ENCODE results near the gene NUDT16L1. TPM values are rescaled to one million over a fixed set of nuclear protein-coding genes. Genes with fewer than 3 reads are reported as not detected.

NUDT16L1 gene

GRCh38 chr16:4744555-4745273 is 51.4 kb downstream of the NUDT16L1 start:
- no peak overlapping the region for H3K4ac ChIP-seq (ENCODE audit: low read depth, low read length)
- H3K79me1 ChIP-seq (ENCODE audit: low read length) = no peaks in the 10 kb centered on the region
- WGBS (ENCODE audit: extremely low coverage, insufficient coverage, low lambda C conversion rate) = no CpG with 5 or more reads among the region's 13 CpGs
- no peak overlapping the region for H2BK15ac ChIP-seq (replicated peaks; ENCODE audit: low read depth)
- H3K4me1 ChIP-seq (ENCODE audit: control insufficient read depth, low read depth, low read length) = no peaks in the 10 kb centered on the region
- H3K4me2 ChIP-seq (ENCODE audit: low read length) = no peak overlapping the region
- H2BK5ac ChIP-seq (ENCODE audit: low read length) = no peak overlapping the region
- no peaks in the 10 kb centered on the region for H3K27me3 ChIP-seq (ENCODE audit: insufficient read depth, low read length, poor library complexity)
- H3K9ac ChIP-seq (ENCODE audit: low read length) = no peak overlapping the region
- H3K18ac ChIP-seq (ENCODE audit: low read length) = no peak overlapping the region
- H3K23ac ChIP-seq (ENCODE audit: low read length) = no peak overlapping the region
- no peak overlapping the region for H3K56ac ChIP-seq (ENCODE audit: low read length)
- no peak overlapping the region for H3K27ac ChIP-seq (ENCODE audit: low read depth, low read length)
- H2BK120ac ChIP-seq (ENCODE audit: low read depth, low read length) = no peak overlapping the region
- no peak for DNase-seq
- H4K5ac ChIP-seq (ENCODE audit: low read length) = no peak overlapping the region
- H3K4me3 ChIP-seq (ENCODE audit: low read length) = no peak overlapping the region
- H4K8ac ChIP-seq (ENCODE audit: low read depth, low read length) = no peak overlapping the region
- H3K79me2 ChIP-seq (ENCODE audit: control insufficient read depth, insufficient read depth, low read length) = no peaks in the 10 kb centered on the region
- no peaks in the 10 kb centered on the region for H3K36me3 ChIP-seq (ENCODE audit: control insufficient read depth, insufficient read depth, low read length)
- H2AK5ac ChIP-seq (ENCODE audit: low read length) = no peak overlapping the region

- no peak overlapping the region for H3K4ac ChIP-seq (ENCODE audit: low read depth, low read length)
Measured at GRCh38 chr16:4745274-4745569, 51.9 kb downstream of the NUDT16L1 start.

More at GRCh38 chr16:4745274-4745569, 51.9 kb downstream of the NUDT16L1 start:
- DNase-seq = peak; percentile 33
- no peaks in the 10 kb centered on the region for H3K4me1 ChIP-seq (ENCODE audit: control insufficient read depth, low read depth, low read length)
- H3K23ac ChIP-seq (ENCODE audit: low read length) = no peak overlapping the region
- H3K79me2 ChIP-seq (ENCODE audit: control insufficient read depth, insufficient read depth, low read length) = no peaks in the 10 kb centered on the region
- no peak overlapping the region for H2BK120ac ChIP-seq (ENCODE audit: low read depth, low read length)
- no peak overlapping the region for H2BK15ac ChIP-seq (replicated peaks; ENCODE audit: low read depth)
- H2AK5ac ChIP-seq (ENCODE audit: low read length) = no peak overlapping the region
- H3K27ac ChIP-seq (ENCODE audit: low read depth, low read length) = no peak overlapping the region
- no peak overlapping the region for H4K8ac ChIP-seq (ENCODE audit: low read depth, low read length)
- H3K4me3 ChIP-seq (ENCODE audit: low read length) = no peak overlapping the region
- H3K56ac ChIP-seq (ENCODE audit: low read length) = no peak overlapping the region
- no peaks in the 10 kb centered on the region for H3K36me3 ChIP-seq (ENCODE audit: control insufficient read depth, insufficient read depth, low read length)
- no peak overlapping the region for H3K18ac ChIP-seq (ENCODE audit: low read length)
- H3K27me3 ChIP-seq (ENCODE audit: insufficient read depth, low read length, poor library complexity) = no peaks in the 10 kb centered on the region
- WGBS (ENCODE audit: extremely low coverage, insufficient coverage, low lambda C conversion rate) = no CpG with 5 or more reads among the region's 3 CpGs
- H2BK5ac ChIP-seq (ENCODE audit: low read length) = no peak overlapping the region
- H3K9ac ChIP-seq (ENCODE audit: low read length) = no peak overlapping the region
- H3K79me1 ChIP-seq (ENCODE audit: low read length) = no peaks in the 10 kb centered on the region
- H3K4me2 ChIP-seq (ENCODE audit: low read length) = no peak overlapping the region
- no peak overlapping the region for H4K5ac ChIP-seq (ENCODE audit: low read length)

Small RNA genes within 50 kb of the gene (small RNA-seq; reads per million reads assigned to genes)
- not detected for gene MIR6769A (ENCODE audit: insufficient read depth)

Measured in mesendoderm (in vitro differentiated cells).